ENCODE data around the gene JCAD.
"Not testable (repeated sequence)": the region's sequence is repeated elsewhere in the genome, so short reads cannot be mapped to it uniquely, and the experiment has no call there.

Gene JCAD

DNA sequence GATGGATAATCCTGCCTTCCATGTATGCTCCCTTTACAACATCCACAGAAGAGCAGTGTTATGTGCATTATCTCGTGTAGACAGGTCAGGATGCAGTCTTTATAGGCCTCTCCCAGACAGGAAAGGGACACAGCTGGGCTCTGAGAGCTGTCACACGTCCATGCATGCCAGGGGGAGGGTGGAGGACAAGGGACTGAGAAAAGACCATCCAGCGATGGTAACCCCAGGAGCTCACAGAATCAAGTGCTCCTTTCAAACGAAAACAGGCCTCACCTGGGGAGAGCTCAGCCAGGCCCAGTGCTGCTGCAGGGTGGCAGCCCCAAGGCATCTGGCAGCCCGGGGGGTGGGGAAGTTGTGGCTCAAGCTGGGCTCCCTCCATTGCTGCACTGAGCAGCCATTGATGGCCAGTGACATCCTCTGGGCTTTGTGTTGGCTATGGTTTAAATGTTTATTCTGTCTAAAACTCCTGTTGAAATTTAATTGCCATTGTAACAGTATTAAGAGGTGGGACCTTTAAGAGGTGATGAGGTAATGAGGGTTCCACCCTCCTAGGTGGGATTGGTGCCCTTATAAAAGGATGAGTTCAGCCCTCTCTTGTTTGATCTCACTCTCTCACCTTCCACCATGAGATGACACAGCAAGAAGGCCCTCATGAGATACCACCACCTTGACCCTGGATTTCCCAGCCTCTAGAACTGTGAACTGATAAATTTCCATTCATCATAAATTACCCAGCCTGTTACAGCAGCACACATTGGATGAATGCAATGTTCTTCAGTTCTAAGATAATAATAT is 15.7 kb downstream of the JCAD start:
- no peak for DNase-seq

DNA sequence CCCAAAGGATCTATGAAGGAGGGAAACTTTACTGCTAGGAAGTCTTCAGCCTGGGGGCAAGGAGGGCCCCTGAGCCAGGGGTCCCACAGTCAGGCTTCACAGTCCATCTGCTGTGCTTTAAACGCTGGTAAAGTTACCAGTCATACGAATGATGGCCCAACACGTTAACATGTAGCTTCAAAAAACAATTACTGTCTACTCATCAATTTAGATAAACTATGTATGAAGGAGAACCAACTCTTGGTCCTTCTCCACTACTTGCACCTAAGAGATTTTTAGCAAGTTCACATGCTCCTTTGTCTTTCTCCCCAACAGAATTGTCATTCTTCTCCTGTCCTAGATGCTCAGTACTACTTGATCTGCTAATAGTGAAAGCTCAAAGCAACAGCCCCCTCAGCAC is 16.6 kb downstream of the JCAD start:
- no peak for DNase-seq

DNA sequence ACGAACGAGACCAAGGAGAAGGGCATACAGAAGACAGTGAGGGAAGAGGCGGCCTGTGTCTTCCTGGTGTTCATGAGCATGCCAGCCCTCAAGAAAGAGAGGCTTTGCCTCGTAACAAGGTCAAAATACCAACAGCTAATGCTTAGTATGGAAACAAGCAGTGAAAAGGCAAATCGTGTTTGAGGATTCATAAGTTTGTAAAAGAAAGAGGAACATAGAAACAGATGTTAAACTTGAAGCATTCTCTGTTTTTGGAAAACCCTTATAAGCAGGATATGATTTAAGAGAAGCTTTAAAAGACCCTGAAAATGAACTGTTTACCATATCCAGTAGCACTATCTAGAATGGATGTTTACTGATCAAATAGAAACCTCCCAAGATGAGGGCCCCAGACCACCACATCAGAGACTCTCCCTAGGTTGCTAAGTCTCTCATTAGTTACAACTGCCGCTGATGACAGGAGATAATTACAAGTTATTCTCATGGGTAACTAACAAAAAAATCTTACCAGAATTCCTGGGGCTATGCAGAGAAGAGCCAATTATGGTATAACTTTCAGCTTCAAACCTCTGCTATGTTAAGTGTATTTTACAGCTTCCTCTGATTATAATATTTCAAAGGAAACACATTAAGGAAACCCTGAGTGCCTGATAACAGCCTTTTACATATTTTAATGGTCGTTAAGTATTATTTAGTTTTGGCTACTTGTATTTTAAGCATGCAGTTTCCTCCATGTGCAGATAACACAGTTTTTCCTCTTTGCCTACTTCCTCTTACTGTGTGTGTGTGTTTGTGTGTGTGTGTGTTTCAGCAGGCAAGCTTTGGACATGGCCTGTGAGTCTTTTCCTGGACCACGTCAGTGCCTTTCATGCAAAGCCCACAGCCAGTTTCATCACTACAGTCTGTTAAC is 17.9 kb downstream of the JCAD start:
- peak; percentile 14 to 50 (median 42) for DNase-seq

DNA sequence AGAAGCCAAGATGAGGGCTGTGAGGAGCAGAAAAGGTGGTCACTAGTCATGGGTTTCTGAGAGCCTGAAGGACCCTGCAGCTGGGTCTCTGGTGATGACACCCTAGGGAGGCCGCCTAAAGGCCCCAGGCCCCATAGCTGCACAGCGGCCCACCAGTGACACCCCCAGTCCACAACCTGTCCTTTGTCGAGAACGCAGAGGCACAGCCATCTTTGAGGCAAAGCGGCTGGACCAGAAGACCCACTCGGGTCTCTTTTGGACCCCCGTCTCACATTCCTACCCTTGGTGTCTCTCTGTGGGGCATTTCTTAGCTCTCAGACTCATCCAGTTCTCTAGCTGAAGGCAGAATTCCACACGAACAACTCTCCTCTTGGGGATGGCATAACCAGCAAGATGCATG is 18.8 kb downstream of the JCAD start:
- DNase-seq = no peak

DNA sequence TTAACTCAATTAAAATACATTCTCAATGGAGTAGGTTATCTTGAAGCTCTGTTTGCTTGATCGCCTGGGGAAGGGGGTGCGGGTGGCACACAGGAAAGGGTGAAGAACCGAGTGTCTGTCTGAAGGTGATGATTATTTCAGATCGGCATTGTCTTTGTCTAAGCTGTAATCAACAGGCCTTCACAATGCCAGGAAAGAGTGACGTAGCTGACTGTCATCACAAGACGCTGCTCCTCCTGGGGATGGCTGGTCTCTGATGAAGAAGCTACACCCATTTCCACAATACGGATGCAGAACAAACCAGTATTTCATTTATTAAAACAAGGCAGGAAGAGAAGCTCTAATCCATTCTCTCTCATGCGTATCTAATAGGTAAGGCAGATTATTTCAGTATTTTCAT is 19.4 kb downstream of the JCAD start:
- DNase-seq = no peak

DNA sequence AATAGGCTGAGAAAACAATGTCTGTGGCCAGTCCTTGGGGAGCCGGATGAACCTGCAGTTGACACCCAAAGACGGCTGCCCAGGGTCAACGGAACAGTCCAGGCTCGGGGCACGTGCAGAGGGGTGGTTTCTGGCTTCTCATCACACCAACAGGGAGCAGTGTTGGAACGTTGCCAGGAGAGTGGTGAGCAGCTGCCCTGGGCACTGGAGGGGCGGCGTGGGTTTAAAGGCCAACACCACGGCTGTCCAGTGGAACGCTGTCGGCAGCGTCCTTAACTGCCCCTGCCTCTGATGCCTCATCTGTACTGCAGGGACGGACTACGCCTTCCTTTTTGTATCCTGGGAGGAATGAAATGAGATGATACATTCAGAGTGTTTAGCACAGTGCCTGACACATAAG is 19.8 kb downstream of the JCAD start:
- no peak for DNase-seq

DNA sequence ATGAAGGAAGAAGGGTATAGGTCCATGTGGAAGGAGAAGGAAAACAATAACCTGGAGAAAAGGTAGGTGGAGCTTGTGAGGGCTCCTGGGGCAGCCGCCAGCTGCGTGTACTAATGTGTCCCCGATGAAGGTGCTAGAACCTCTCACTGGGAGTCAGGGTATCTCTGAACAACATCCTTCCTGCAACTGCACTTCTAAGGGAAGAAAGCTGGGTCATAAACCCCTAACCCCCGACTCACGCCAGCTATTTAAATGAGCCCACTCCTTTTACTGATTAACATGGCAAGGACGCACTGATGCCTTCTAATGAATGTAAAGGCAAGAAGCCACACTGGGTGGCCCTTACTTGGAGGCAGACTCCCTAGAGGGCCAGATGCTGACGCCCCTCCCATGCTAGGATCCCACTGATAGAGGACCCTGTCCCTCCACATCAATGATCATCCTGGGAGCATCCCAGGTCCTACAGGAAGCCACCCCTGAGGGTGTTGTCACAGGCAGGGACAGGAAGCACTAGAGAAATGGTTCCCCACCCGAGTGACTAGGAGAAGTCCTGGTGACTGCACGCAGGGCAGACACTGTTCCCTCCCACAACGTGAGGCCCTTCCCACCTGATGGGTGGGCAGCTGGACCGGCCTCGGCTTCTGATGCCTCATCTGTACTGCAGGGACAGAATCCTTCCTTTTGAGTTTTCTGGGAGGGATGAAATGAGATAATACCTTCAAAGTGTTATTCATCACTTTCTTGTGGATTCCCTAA is 20.4 kb downstream of the JCAD start:
- DNase-seq = no peak

DNA sequence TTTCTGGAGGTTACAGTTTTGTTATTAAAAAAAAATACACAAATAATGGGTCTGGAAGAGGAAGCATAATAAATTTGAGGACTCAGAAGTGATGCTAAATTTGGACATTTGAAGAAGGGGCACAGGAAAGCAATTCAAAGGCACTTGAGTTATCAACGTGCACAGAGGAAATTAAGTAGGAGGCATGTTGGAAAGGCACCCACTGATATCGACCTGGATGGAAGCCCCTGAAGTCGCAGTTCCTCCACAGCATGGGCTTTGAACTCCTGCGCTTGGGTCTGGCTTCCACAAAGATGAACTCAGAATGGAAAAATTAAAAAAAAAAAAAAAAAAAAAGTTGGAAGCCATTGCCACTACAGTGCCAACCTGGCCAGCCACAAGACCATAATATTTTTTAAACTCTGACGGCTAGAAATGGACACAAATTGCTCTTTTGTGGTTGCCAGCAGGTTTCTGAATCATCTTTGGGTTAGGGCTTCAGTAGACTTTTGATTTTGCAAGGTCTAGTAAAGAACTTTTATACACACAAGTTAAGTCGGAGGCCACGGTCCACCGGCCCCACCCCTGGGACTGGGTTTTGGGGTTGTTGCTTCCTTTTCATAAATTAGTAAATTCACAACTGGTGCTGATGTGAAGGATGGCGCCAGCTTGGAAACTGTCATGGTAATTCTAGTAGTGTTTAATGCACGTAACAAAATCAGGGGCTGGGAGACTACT is 21.6 kb downstream of the JCAD start:
- DNase-seq = no peak

DNA sequence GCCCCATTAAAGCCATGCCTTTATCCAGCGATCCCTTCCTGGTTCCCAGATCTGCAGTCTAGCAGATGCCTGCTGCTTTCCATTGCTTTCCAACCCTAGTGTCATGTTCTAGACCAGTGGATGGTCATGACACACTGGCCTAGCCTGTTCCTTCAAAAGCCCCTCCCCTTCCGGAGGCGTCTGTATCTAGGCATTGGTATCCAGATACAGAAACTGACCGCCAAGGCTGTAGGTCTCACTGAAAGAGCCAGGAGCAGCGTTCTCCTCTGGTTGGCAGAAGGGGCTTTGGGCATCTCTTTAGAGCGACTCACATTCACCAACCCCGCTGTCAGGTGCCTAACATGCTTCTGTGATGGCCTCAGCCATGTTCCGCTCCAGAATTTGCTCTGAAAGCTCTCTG is 22.6 kb downstream of the JCAD start:
- no peak for DNase-seq

DNA sequence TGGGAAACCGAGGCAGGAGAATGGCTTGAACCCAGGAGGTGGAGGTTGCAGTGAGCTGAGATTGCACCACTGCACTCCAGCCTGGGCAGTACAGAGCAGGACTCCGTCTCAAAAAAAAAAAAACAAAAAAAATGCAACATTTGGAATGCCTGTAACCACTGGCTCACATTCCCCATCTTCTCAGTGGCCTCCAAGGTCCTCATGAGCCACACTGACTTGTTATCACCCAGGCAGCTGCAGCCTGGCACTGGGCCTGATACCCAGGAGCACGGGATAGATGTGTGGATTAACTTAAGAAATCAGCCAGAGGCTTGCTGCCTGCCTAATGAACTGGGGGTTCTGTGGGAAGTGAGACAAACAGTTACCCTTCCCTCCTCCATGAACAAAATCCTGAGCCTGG is 23.0 kb downstream of the JCAD start:
- no peak for DNase-seq

DNA sequence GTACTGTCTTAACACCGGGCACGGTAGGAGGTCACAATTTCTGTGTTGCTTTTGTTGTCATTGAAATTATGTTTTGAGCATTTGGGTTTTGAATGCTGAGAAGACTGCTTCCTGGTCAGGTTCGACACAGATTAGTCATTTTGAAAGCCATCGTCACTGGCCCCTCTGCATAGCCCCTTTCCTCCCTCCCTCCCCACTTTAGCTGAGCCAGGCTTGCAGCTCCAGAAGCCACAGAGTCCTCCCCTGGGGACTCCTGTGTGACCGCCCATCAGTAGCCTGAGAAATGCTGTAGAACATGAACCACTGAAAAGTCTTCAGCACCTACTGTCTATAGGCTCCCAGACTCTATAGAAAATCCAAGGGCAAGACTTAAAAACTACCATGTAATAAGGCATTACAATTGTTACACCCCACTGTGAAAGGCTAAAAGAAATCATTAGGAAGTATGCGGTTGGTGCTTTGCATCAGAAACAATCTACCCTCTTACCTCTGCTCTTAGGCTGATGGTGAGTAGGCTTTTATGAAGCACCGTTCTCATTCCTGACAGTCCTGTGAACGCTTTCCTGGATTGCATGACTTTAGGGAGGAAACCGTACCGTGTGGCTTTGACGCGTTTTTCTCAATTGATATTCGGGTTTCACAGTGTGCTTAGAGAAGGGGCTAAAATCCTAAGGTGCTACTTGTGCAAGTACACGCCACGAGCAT is 24.8 kb downstream of the JCAD start:
- no peak for DNase-seq

DNA sequence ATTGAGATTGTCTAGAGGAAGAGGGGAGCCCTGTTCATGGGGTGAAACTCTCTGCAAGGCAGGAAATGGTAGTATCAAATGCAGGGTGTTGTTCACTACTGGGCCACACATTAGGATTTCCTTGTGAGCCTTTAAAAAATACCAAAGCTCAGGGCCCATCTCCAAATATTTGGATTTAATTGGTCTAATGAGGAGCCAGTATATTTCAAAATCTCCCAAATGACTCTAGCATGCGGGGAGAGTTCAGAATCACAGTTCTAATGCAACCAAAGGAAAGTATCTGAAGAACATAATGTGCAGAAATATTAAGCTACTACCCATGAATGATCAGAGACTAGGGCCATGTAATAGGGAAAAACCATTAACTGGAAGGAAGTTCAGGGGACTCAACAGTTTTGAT is 27.3 kb downstream of the JCAD start:
- no peak for DNase-seq

DNA sequence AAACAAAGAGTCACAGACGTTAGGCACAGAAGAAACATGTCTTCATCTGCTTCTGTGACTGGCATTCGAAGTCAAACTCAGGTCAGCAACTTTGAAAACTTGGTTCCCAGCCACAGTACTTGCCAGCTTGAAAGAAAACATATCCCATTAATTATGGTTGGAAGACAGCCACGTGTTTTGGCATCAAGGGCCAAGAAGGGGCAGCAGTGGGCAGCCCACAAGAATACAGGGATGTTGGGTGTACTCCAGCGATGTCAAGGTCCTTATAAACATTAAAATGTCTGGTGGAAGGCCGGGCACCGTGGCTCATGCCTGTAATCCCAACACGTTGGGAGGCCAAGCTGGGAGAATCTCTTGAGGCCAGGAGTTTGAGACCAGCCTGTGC is 29.5 kb downstream of the JCAD start:
- DNase-seq = no peak

DNA sequence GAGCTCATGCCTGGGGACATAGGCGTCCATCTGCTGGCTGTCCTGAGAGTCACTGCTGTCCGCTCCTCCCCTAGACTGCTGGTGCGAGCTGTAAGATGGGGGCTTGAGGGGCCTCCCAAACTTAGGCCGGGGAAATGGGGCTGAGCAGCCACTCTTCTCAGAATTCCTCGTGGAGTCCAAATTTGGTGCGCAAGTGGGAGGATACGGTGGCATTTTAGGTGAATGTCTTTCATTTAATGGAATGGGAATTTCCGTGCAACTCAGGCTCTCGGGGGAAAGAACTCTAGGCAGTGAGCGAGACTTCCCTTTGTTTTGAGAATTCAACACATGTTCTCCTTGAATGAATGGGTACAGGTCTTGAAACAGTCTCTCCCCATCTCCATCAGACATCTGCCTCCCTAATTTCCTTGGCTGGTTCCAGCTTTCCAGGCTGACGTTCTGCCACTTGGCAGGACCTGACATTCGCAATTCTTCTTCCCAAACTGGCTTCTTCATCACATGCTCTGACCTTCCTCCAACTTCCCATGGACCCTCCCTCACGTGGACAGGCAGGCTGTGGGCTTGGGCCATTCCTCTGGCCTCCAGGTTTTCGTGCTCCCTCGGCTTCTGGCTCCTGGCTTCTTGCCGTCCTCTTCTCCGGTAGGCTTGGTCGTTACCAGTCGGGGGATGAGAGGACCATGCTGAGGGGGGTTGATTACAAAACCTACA is 30.1 kb downstream of the JCAD start:
- DNase-seq = no peak

DNA sequence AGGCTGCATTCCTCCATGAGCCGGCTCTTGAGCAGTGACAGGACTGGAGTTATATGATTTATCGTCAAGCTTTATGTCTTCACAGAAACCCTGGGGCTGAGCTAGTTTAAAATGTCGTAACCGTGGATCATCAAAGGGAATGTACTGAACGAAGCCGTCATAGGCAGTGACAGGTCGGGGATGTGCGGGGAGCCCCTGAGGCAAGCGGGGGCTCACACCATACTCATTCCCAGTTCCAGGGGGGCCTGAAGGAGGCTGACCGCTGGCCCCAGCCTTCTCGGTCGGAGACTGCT is 30.7 kb downstream of the JCAD start:
- no peak for DNase-seq

DNA sequence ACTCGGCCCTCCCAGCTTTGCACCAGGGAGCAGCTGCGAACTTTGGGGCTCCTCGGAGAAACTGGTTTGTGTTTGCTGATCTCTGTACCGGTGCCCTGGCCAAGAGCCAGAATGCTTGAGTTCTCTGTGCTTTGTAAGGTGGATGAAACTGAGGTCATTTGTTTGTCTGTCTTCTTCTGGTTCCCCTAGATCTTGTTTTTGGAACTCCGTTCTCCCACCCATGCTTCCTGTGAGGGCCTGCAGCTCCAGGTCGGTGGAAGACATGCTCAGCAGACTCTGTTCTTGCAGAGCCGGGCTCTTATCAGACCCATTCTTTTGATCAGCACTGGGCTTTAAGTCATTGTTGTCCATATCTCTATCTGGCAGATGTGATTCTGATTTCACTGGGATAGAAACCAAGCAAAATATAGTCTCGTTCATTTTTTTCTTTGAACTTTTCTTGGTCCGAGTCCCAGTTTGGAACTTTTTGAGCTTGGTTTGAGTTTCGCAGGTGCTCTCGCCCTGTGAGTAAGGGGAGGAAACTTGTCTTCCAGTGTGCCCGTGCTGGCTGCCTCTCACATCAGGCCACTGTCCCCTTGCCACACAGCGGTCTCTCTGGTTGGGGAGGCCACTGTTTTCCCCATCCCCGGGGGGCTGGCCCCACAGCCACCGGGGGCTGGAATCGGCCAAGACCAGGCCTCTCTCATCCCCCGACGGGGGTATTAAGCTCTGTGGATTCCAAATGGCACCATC is 31.2 kb downstream of the JCAD start:
- DNase-seq = no peak

DNA sequence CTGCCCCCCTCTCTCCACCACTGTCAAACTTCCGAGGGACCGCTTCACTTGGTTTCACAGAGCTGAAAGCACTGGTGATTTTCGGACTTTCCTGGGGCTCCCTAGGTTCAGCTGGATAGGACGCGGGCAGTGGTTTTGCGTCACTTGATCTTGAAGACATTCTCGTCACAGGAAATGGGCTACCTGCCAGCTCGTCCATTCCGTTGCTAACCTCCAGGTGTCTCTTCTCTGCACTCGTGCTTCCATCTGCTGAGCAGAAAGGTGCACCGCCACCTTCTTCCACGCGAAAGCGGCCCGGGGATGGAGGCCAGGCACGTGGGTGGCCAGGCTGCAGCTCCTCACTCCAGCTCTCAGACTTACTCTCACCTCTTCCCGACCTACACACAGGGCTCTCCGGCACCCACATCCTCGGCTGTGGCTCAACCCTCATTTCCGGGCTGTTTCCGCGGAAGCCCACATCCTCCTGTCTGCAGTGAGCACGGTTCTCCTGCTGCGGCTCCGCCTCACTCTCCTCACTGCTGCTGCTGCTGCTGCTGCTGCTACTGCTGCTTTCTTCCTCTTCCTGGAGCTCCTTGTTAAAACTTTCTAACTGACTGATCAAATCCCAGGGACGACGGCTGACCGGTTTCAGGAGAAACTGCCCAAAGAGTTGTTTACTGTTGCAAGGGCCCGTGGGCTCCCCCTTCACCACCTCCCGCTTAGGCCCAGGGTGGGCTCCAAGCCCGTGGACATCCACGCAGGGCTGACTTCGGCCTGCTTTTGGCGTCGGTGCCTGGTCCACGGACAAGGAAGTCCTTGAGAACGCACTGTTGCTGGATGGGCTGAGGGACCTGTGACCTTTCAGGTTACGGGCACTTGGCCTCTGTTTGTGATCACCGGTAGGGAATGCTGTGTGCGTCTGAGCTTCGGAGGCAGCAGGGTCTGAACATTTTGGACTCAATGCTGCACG is 32.1 kb downstream of the JCAD start:
- DNase-seq = peak; percentile 24 to 50 (median 40)

DNA sequence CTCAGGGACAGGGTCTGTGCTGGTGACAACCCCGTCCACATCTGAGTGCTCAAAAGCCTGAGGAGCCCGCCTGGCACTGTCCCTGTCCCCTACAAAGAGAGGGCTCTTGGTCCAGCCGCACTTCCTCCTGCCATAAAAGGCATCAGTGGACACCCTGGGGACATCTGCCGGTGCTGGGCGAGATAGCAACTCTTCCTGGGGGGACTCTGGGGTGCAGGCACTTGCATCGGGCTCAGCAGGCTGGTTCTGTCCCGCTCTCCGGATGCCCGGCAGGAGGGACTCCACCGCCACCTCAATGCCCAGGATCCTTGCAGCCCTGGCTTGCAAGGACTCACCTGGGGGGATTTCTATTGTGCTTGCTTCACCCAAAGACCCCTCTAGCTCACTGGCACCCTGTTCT is 32.8 kb downstream of the JCAD start:
- no peak for DNase-seq

DNA sequence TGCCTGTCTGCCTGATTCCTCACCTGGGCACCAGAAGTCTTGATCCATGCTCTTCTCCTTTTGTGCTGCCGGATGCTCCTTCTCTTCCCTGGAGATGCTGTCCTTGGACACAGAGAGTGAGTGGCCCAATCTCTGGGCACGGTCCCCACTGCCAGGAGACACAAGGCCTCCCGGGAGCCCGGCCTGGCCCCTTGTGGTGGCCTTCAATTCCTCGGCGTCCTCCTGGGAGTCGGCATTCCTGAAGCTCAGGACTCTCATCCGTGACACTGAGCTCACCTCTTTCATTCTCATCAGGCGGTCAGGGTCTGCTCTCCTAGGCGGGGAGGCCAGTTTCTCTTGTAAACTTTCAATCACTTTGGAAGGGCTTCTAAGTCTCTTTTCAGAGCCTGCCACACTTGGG is 33.3 kb downstream of the JCAD start:
- no peak for DNase-seq

DNA sequence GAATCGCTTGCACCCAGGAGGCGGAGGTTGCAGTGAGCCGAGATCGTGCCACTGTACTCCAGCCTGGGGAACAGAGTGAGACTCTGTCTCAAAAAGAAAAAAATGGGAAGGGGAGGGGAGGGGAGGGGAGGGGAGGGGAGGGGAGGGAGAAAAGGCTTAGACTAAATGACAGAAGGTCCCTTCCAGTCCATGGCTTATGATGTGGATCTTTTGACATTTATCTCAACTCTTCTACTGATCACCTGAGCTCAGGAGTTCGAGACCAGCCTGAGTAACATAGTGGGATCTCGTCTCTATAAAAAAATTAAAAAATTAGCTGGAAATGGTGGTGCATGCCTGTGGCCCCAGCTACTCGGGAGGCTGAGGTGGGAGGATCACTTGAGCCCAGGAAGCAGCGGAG is 34.0 kb downstream of the JCAD start:
- not testable (repeated sequence) for DNase-seq
